ENCODE measurements around the gene TRIM69.

The TRIM69 gene

DNA sequence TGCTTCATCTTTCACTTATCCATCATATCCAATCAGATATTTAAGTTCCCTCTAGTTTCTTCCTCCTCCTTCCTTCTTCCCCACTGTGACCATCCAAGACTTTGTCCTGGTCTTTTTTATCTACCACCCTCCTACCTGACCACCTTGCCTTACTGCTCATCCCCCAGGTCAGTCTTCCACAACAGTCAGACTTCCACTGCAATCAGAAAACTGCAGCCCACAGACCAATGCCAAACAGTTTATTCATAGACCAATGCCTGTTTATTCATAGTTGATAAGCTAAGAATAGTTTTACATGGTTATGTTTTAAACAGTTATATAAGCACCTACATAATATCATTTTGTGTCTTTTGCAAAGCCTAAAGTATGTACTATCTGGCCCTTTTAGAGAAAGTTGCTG is 65.5 kb downstream of the TRIM69 start:
- H3K4me1 ChIP-seq (ENCODE audit: control insufficient read depth, insufficient read depth, low read length): no peaks in the 10 kb centered on the region
- no peaks in the 10 kb centered on the region for H3K9me3 ChIP-seq (ENCODE audit: control insufficient read depth, low read length)
- H3K27me3 ChIP-seq (ENCODE audit: control insufficient read depth, insufficient read depth, low read length, poor library complexity, severe bottlenecking): no peaks in the 10 kb centered on the region
- no peak overlapping the region for H3K27ac ChIP-seq (ENCODE audit: insufficient read depth, low read depth, low read length, poor library complexity, severe bottlenecking)
- H3K4me3 ChIP-seq (ENCODE audit: insufficient read depth, low read depth, low read length): no peak overlapping the region
- H3K36me3 ChIP-seq (ENCODE audit: control insufficient read depth, insufficient read depth, low read length): no peaks in the 10 kb centered on the region

DNA sequence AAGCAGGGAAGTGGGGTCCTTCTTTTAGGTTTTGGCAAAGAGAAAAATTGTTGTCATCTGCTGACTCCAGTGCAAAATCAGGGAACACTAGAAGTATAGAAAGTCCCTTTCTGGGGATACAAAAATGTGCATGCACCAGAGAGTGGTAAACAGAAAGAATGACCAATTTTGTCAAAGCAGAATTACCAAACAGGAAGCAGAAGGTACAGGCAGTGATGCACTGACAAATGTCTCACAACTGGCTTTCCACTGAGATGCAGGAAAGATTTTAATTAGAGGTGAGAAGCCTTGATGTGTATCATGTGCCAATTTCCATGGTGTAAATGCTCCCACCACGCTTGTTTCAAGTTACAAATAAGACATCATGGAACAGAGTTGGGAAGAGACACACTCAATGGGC is 66.0 kb downstream of the TRIM69 start:
- whole genome bisulfite sequencing, 2 experiments: 86 to 94% methylated on average over 1 of the region's 1 CpG
- Histone ChIP-seq H3K9me3 (ENCODE audit: control insufficient read depth, low read length) (no peaks in the 10 kb centered on the region), H3K4me1 (ENCODE audit: control insufficient read depth, insufficient read depth, low read length) (no peaks in the 10 kb centered on the region), H3K27ac (ENCODE audit: insufficient read depth, low read depth, low read length, poor library complexity, severe bottlenecking) (no peak overlapping the region), H3K36me3 (ENCODE audit: control insufficient read depth, insufficient read depth, low read length) (no peaks in the 10 kb centered on the region), H3K27me3 (ENCODE audit: control insufficient read depth, insufficient read depth, low read length, poor library complexity, severe bottlenecking) (no peaks in the 10 kb centered on the region), H3K4me3 (ENCODE audit: insufficient read depth, low read depth, low read length) (no peak overlapping the region)

DNA sequence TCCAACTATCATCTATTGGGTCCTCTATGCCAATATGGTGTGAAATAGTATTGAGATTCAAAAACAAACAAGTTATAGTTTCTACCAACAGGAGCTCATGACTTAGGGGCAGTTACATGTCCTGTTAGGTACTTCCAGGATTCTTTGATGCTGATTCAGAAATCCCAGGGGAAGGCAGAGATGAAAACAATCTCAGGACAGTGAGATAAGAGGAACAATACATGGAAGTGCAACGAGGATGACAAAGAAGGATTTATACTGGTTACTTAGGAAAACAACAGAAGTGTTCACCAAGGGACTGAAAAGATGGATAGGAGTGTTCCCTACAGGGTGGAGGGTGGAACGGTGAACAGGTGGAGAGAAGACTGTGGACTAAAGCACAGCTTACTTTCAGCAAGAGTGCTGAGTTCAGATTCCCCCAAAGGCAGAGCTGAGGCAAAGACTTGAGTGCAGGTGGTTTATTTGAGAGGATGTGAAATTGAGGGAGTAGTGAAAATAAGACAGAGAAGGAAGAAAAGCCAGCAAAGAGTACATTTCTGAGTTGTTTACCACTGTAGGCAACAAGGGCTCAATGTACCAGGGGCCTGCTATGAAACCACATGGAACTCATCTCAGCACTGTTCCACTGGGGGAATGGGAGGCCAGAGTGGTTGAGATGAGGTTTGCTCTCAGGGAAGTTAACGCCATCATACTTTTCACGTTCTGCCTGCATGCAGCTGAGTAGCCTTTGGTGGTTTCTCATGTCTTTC is 68.1 kb downstream of the TRIM69 start:
- Histone ChIP-seq H3K4me3 (ENCODE audit: insufficient read depth, low read depth, low read length) (no peak overlapping the region), H3K27me3 (ENCODE audit: control insufficient read depth, insufficient read depth, low read length, poor library complexity, severe bottlenecking) (no peaks in the 10 kb centered on the region), H3K27ac (ENCODE audit: insufficient read depth, low read depth, low read length, poor library complexity, severe bottlenecking) (no peak overlapping the region), H3K36me3 (ENCODE audit: control insufficient read depth, insufficient read depth, low read length) (no peaks in the 10 kb centered on the region), H3K9me3 (ENCODE audit: control insufficient read depth, low read length) (no peaks in the 10 kb centered on the region), H3K4me1 (ENCODE audit: control insufficient read depth, insufficient read depth, low read length) (no peaks in the 10 kb centered on the region)
- WGBS, 2 experiments: 86% methylated on average over 4 of the region's 4 CpGs

DNA sequence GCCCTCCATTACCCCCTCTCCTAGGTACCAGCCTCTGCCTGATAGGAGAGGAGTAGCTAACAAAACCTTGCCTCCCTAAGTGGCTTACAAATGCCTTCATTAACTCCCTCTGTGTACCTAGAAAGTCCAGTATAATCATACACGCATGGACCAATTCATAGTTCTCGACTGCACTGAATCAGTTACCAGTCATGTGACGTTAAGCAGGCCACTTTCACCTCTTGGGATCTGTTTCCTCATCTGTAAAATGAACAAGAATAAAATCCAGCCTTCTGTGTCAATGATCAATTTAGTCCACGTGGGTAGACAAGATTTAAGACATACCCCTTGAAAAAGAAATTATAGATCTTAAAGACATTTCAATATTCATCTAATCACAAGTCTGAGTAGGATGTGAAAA is 72.2 kb downstream of the TRIM69 start:
- Histone ChIP-seq H3K4me3 (ENCODE audit: insufficient read depth, low read depth, low read length) (no peak overlapping the region), H3K4me1 (ENCODE audit: control insufficient read depth, insufficient read depth, low read length) (no peaks in the 10 kb centered on the region), H3K36me3 (ENCODE audit: control insufficient read depth, insufficient read depth, low read length) (no peaks in the 10 kb centered on the region), H3K9me3 (ENCODE audit: control insufficient read depth, low read length) (no peaks in the 10 kb centered on the region), H3K27ac (ENCODE audit: insufficient read depth, low read depth, low read length, poor library complexity, severe bottlenecking) (no peak overlapping the region), H3K27me3 (ENCODE audit: control insufficient read depth, insufficient read depth, low read length, poor library complexity, severe bottlenecking) (no peaks in the 10 kb centered on the region)
- 77 to 83% methylated on average over 4 of the region's 4 CpGs for WGBS, 2 experiments

DNA sequence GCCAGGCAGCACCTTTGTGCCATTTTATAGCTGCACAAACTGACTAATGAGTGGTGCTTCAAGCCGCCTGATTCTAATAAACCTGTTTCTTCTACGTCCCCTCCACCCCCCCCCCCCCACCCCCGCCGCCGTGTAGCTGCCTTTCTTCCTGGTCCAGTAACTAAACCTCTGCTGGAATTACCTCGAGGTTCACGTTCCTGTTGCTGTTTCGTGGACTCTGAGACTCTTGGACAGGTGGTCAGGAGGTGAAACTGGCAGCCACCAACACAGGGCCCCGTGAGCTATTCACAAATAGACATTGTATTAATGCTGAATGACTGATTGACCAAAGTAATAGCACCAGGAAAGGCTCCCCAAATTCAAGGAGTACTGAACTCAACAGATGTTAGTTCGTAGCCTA is 73.9 kb downstream of the TRIM69 start:
- H3K9me3 ChIP-seq (ENCODE audit: control insufficient read depth, low read length): no peaks in the 10 kb centered on the region
- 88 to 95% methylated on average over 6 to 10 of the region's 10 CpGs for WGBS, 2 experiments

DNA sequence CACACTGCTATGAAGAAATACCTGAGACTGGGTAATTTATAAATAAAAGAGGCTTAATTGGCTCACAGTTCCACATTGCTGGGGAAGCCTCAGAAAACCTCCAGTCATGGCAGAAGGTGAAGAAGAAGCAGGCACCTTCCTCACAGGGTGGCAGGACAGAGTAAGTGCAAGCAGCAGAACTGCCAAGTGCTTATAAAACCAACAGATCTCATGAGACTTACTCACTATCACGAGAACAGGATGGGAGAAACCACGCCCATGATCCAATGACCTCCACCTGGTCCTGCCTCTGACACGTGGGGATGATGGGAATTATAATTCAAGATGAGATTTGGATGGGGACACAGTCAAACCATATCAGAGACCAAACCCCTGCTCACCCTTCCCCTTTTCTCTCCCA is 75.0 kb downstream of the TRIM69 start:
- no peaks in the 10 kb centered on the region for H3K36me3 ChIP-seq (ENCODE audit: control insufficient read depth, insufficient read depth, low read length)
- no peaks in the 10 kb centered on the region for H3K9me3 ChIP-seq (ENCODE audit: control insufficient read depth, low read length)
- no peak overlapping the region for H3K27ac ChIP-seq (ENCODE audit: insufficient read depth, low read depth, low read length, poor library complexity, severe bottlenecking)
- no peaks in the 10 kb centered on the region for H3K27me3 ChIP-seq (ENCODE audit: control insufficient read depth, insufficient read depth, low read length, poor library complexity, severe bottlenecking)
- H3K4me1 ChIP-seq (ENCODE audit: control insufficient read depth, insufficient read depth, low read length): no peaks in the 10 kb centered on the region
- no peak overlapping the region for H3K4me3 ChIP-seq (ENCODE audit: insufficient read depth, low read depth, low read length)
- 73 to 100% methylated on average over 2 to 3 of the region's 3 CpGs for WGBS, 2 experiments

More for the DNA sequence above, 73.9 kb downstream of the TRIM69 start:
- H3K4me1 ChIP-seq (ENCODE audit: control insufficient read depth, insufficient read depth, low read length): no peaks in the 10 kb centered on the region
- no peaks in the 10 kb centered on the region for H3K27me3 ChIP-seq (ENCODE audit: control insufficient read depth, insufficient read depth, low read length, poor library complexity, severe bottlenecking)
- H3K36me3 ChIP-seq (ENCODE audit: control insufficient read depth, insufficient read depth, low read length): no peaks in the 10 kb centered on the region
- no peak overlapping the region for H3K4me3 ChIP-seq (ENCODE audit: insufficient read depth, low read depth, low read length)
- H3K27ac ChIP-seq (ENCODE audit: insufficient read depth, low read depth, low read length, poor library complexity, severe bottlenecking): no peak overlapping the region

DNA sequence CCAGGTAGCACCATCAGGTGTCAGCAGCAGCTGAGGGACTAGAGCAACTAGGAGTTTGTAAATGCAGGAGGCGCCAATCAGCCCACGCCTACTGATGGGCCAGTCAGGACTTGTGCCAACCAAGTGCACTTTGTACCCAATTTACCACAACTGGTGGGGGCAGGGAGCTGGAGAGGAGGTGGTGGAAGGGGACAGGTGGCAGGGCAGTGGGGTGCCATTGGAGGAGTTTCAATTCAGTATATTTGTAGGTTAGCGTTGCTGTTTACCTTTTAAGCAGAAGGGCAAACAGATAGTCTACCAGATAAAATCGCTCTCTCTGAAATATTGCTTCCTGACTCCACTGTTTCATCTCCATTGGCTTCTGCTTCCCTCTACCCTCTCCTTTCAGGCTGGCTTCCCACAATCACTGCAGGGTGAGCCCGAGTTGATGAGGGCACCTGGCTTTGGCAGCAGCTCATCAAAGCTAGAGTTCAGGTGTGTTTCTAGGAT is 75.7 kb downstream of the TRIM69 start:
- Histone ChIP-seq H3K27me3 (ENCODE audit: control insufficient read depth, insufficient read depth, low read length, poor library complexity, severe bottlenecking) (no peaks in the 10 kb centered on the region), H3K4me3 (ENCODE audit: insufficient read depth, low read depth, low read length) (no peak overlapping the region), H3K9me3 (ENCODE audit: control insufficient read depth, low read length) (no peaks in the 10 kb centered on the region), H3K36me3 (ENCODE audit: control insufficient read depth, insufficient read depth, low read length) (no peaks in the 10 kb centered on the region), H3K27ac (ENCODE audit: insufficient read depth, low read depth, low read length, poor library complexity, severe bottlenecking) (no peak overlapping the region), H3K4me1 (ENCODE audit: control insufficient read depth, insufficient read depth, low read length) (no peaks in the 10 kb centered on the region)
- WGBS, 2 experiments: 92 to 96% methylated on average over 5 of the region's 5 CpGs

DNA sequence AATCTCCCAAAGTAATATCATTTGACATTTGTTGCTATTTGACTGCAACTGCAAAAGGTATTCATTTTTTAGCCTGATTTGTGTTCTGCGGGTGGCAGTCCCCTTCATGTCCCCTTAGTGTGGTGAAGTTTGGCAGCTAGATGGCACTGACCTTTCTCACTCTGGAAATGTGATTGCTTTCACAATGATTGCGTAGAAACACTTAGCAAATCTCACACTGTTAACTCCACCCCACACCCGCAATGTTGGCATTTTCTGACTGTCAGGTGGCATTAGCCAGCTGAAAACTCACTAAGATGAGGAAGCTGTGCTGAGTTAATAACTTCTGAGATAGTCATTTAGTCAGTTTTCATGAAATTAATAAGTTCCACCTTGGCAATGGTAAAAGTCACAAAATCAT is 76.9 kb downstream of the TRIM69 start:
- Histone ChIP-seq H3K4me3 (ENCODE audit: insufficient read depth, low read depth, low read length) (no peak overlapping the region), H3K27ac (ENCODE audit: insufficient read depth, low read depth, low read length, poor library complexity, severe bottlenecking) (no peak overlapping the region), H3K4me1 (ENCODE audit: control insufficient read depth, insufficient read depth, low read length) (no peaks in the 10 kb centered on the region), H3K36me3 (ENCODE audit: control insufficient read depth, insufficient read depth, low read length) (no peaks in the 10 kb centered on the region), H3K9me3 (ENCODE audit: control insufficient read depth, low read length) (no peaks in the 10 kb centered on the region), H3K27me3 (ENCODE audit: control insufficient read depth, insufficient read depth, low read length, poor library complexity, severe bottlenecking) (no peaks in the 10 kb centered on the region)
- WGBS, 2 experiments: 92 to 100% methylated on average over 3 of the region's 3 CpGs

Measured in ectodermal cell (in vitro differentiated cells).